ENCODE measurements around the gene SNX24. TPM values are rescaled to one million over a fixed set of nuclear protein-coding genes. Genes with fewer than 3 reads are reported as not detected.

SNX24 gene
- total RNA-seq, 1 experiment from 2014 or later = 13.9 TPM

DNA sequence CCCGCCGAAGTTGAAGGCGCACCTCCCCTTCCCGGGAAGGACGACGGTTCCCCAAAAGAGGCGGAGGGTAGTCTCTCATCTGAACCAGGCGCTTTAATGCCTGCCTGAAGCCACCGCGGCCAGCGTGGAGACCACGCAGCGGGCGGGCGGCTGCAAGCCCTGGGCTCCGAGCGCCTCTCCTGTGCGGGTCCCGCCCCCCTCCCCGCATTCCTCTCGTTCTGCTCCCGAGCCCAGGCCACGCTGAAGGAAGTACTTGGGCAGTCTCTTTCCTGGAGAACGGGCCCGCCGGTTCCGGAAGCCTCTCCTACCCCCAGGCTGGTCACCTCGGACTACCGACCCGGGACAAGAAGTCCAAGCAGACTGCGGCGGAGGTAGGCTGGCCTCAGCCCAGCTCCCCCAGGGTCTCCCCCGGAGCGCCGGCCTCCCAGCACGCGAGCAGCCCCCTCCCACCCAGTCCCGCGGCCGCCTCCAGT is 190.5 kb downstream of the SNX24 start:
- Histone ChIP-seq H2BK5ac (ENCODE audit: insufficient read length, low read length) (no peak overlapping the region), H3K18ac (ENCODE audit: insufficient read length, low read depth, low read length) (no peak overlapping the region), H2AFZ (ENCODE audit: low read length) (no peak overlapping the region), H3K23me2 (ENCODE audit: insufficient read length, low read depth, low read length, poor library complexity, severe bottlenecking) (peaks cover 14% of the 10 kb centered on the region), H3K14ac (ENCODE audit: insufficient read depth, low read length) (no peak overlapping the region), H2BK15ac (ENCODE audit: low read depth, low read length) (no peak overlapping the region), H3K27ac (ENCODE audit: insufficient read length, low read depth, low read length) (no peak overlapping the region), H3K23ac (ENCODE audit: insufficient read length, low read depth, low read length) (no peak overlapping the region), H2BK120ac (ENCODE audit: low read depth, low read length, poor library complexity, severe bottlenecking) (no peak overlapping the region), H3K4ac (ENCODE audit: low read depth, low read length) (no peak overlapping the region), H3K27me3 (ENCODE audit: insufficient read depth, low read length) (no peaks in the 10 kb centered on the region; the same call in 1 of the 2 replicates), H3K79me2 (ENCODE audit: insufficient read depth, low read length) (no peaks in the 10 kb centered on the region), H3K56ac (ENCODE audit: insufficient read length, low read depth, low read length) (no peak overlapping the region), H4K5ac (ENCODE audit: insufficient read length, low read depth, low read length) (no peak overlapping the region), H3K9ac (ENCODE audit: extremely low read depth, insufficient read length, low read length) (no peak overlapping the region), H4K20me1 (ENCODE audit: control insufficient read depth, insufficient read depth, insufficient read length) (no peaks in the 10 kb centered on the region), H3T11ph (ENCODE audit: low read length) (no peak overlapping the region), H2BK20ac (ENCODE audit: low read depth, low read length, poor library complexity, severe bottlenecking) (no peak overlapping the region), H4K8ac (replicated peaks; ENCODE audit: insufficient read length, low read depth, low read length) (no peak overlapping the region), H2AK5ac (ENCODE audit: insufficient read length, low read length) (no peak overlapping the region), H3K79me1 (ENCODE audit: insufficient read depth, low read depth, low read length, poor library complexity, severe bottlenecking) (no peaks in the 10 kb centered on the region), H3K9me3 (ENCODE audit: control insufficient read depth, low read depth, low read length) (no peaks in the 10 kb centered on the region), H4K91ac (ENCODE audit: insufficient read length, low read depth, low read length) (no peak overlapping the region), H3K4me1 (ENCODE audit: insufficient read depth, low read length) (no peaks in the 10 kb centered on the region), H2BK12ac (ENCODE audit: insufficient read length, low read depth, low read length) (no peak overlapping the region), H3K4me2 (ENCODE audit: insufficient read depth, insufficient read length, low read length) (peak overlapping the region; percentile 74)
- Mint-ChIP-seq H3K27me3 (ENCODE audit: low read depth) (peaks cover 51% of the 10 kb centered on the region), H3K4me1 (peaks cover 21 to 26% of the 10 kb centered on the region in 2 experiments), H3K9me3 (no peaks in the 10 kb centered on the region), H3K36me3 (ENCODE audit: insufficient read depth in 1 of 3, low read depth in 3 of 3) (no peaks in the 10 kb centered on the region), H3K4me3 (peak overlapping the region; percentile 82 to 90), H3K27ac (no peak overlapping the region)
- TF ChIP-seq, protein P1, sequence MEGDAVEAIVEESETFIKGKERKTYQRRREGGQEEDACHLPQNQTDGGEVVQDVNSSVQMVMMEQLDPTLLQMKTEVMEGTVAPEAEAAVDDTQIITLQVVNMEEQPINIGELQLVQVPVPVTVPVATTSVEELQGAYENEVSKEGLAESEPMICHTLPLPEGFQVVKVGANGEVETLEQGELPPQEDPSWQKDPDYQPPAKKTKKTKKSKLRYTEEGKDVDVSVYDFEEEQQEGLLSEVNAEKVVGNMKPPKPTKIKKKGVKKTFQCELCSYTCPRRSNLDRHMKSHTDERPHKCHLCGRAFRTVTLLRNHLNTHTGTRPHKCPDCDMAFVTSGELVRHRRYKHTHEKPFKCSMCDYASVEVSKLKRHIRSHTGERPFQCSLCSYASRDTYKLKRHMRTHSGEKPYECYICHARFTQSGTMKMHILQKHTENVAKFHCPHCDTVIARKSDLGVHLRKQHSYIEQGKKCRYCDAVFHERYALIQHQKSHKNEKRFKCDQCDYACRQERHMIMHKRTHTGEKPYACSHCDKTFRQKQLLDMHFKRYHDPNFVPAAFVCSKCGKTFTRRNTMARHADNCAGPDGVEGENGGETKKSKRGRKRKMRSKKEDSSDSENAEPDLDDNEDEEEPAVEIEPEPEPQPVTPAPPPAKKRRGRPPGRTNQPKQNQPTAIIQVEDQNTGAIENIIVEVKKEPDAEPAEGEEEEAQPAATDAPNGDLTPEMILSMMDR (conservative IDR thresholded peaks at IDR 0.05) = no peak
- peak; percentile 77 for DNase-seq
- no CpG with 5 or more reads among the region's 40 CpGs for WGBS (ENCODE audit: extremely low coverage, insufficient read length, low lambda C conversion rate)
